HFF-Myc (cell line): ENCODE data around the gene YY2.
"Not testable (repeated sequence)": the region's sequence is repeated elsewhere in the genome, so short reads cannot be mapped to it uniquely, and the experiment has no call there.

ENCODE experiments used
- DNase-seq: peaks from one replicate; pipeline ENCODE4 v3.0.0-alpha.2; 2011; ENCODE audit warnings: low read depth; ENCODE audit errors: extremely low read depth
- H3K4me3 ChIP-seq: replicated peaks from 2 replicates; pipeline ENCODE4 v1.5.1; 2011; ENCODE audit warnings: low read depth, mild to moderate bottlenecking, control low read depth, low read length
- TF ChIP-seq, protein P1 (sequence below): IDR thresholded peaks from 2 replicates; pipeline ENCODE4 v1.5.1; 2012; ENCODE audit warnings: mild to moderate bottlenecking, low read depth, low read length, control low read depth; ENCODE audit errors: missing control alignments

The YY2 gene

DNA sequence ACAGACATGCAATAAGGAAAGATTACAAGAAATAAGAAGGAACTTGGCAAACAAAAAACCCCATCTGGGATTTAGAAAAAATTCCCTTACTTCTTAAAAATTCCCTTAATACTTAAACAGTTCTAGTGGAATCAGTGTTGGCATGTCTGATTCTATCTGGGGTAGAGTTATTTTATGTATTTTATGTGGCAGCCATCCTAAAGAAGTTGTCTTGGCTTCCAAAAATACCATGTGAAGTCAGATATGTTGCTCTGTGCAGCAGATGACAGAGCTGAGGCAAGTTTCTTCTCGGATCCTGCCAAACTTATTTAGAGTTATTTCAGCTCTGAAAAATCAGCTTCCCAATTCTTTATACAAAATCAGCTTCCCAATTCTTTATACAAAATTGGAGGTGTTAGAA is 14.7 kb downstream of the YY2 start:
- DNase-seq, result no peak
- TF ChIP-seq, protein P1, sequence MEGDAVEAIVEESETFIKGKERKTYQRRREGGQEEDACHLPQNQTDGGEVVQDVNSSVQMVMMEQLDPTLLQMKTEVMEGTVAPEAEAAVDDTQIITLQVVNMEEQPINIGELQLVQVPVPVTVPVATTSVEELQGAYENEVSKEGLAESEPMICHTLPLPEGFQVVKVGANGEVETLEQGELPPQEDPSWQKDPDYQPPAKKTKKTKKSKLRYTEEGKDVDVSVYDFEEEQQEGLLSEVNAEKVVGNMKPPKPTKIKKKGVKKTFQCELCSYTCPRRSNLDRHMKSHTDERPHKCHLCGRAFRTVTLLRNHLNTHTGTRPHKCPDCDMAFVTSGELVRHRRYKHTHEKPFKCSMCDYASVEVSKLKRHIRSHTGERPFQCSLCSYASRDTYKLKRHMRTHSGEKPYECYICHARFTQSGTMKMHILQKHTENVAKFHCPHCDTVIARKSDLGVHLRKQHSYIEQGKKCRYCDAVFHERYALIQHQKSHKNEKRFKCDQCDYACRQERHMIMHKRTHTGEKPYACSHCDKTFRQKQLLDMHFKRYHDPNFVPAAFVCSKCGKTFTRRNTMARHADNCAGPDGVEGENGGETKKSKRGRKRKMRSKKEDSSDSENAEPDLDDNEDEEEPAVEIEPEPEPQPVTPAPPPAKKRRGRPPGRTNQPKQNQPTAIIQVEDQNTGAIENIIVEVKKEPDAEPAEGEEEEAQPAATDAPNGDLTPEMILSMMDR, result no peak
- no peak overlapping the region for H3K4me3 ChIP-seq

DNA sequence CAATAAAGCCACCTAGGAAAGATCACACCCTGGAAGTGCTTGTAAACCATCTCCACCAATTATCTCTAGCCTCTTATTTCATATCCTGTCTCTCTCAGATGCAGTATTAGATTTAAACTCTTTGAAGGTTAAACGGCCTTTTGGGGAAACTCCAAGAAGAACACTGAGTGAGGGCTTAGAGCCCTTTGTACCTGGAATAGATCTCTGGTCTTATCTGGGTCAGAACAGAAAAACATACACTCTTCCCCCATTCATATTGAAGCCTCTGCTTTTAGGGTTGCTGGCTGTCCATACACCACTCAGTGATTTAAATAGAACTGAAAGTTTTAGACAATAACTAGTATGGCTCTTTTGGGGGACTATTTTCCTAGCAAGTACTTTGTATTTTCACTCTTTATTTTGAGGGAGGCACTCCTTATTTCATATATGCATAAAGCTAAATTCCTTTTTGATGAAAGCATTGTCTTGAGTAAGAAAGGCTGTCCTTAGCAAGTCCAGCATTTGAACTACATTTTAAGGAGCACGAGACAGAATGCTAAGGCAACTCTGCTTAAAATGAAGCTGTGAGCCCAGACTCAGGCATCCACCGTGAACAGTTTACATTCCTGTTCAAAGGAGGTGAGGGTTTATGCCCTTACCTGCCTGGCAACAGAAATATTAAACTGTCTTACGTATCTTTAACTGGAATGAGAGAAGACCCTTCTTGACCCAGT is 17.4 kb downstream of the YY2 start:
- no peak for DNase-seq

DNA sequence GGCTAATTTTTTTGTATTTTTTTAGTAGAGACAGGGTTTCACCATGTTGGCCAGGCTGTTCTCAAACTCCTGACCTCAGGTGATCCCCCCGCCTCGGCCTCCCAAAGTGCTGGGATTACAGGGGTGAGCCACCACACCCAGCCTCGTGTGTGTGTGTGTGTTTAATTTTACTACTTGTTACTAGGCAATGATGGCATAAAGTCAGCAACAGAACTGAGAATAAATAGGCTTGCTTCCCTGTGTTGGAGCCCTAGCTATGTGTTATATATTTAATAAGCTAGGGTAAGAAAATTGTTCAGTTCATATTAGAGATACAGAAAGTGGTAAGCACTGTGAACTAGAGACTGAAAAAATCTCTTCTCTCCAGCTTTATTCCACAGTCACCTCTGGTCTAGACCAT is 18.4 kb downstream of the YY2 start:
- H3K4me3 ChIP-seq, DNase-seq: not testable (repeated sequence)

More for the DNA sequence above, 17.4 kb downstream of the YY2 start:
- no peak overlapping the region for H3K4me3 ChIP-seq
- TF ChIP-seq, protein P1, result no peak

DNA sequence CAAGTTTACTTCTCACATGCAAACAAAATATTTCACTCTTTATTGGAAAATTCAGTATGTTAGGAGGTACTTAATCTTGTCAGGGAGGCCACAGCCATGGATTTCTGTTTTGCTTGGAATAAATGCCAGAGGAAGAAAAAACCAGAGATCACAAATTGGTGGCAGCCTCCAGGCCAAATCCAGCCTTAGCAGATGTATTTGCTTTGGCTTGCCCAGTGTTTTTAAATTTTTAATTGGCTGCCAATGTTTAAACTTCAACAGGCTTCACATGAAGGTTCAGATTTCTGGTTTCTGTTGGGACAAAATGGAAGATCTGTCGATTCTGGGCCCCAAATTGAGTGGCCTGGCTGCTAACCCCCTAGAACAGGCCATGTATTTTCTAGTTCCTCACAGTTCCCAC is 19.2 kb downstream of the YY2 start:
- DNase-seq, result no peak
- TF ChIP-seq, protein P1, result no peak
- H3K4me3 ChIP-seq, result no peak overlapping the region

DNA sequence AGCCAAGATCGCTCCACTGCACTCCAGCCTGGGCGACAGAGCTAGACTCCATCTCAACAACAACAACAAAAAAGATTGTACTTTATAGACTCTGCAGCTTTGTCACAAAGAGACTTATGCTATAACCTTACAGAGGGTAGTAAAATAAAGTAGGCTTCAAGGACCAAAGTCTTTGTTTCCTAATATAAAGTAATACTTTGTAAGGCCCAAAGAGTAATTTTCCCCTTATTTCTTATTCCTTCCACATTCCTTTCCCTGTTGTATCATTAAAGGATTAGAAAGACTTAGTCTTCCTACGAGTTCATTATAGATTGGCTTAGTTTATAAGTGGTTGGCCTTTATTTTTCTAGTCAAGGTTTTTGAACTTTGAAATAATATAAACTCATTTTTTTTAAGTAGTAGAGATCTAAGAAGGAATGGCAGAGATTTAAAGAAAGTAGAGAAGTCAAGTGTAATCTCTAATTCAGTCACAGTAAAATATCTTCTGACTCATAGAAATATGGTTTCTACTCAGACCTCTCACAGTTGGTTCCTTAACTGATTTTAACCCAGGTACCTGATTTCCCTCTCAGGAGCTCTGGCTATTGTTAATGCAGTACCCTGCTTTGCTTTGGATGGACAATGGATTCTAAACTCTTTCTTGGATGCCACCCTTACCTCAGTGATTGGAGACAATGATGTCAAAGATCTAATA is 26.2 kb downstream of the YY2 start:
- DNase-seq, result no peak
- TF ChIP-seq, protein P1, result no peak
- H3K4me3 ChIP-seq, result no peak overlapping the region

DNA sequence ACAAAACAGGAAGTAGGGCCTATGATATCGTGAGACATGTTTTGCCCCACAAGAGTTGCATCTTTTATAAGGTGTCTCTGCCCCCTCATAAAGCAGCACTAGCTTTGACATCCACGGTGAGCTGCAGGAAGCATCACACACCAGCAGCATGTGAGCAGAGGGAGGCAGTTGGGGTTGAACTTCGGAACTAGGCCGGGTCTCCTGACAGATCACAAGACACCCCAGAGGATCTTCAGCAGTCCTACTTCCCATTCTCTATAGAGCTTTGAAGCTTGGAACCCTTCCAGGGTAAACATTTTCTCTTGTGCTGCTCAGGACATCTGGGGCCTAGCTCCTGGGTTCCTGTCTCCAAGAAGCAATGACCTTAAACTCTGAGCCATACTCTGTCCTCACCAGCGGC is 27.5 kb downstream of the YY2 start:
- TF ChIP-seq, protein P1, result no peak
- no peak for DNase-seq
- no peak overlapping the region for H3K4me3 ChIP-seq

DNA sequence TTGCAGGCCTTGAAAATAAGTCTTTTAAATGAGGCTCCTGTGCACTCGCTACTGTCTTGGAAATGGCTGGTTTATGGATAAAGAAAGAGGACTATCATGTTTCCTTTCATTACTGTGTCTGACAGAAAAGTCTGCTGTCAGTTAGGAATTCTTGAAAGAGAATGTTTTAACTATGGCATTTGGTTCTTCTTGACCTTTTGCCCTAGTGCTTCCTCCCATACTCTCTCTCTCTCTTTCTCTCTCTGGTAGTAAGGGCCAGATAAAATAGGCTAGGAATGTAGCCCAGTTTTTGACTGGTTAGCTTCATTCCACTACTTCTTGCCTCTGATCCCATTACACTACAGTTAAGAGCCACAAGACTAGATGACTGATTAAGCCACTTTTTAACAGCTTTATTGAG is 29.8 kb downstream of the YY2 start:
- H3K4me3 ChIP-seq, result no peak overlapping the region
- TF ChIP-seq, protein P1, result no peak
- no peak for DNase-seq
